Measurements from ENCODE around the gene RENBP. TPM values are rescaled to one million over a fixed set of nuclear protein-coding genes. Genes with fewer than 3 reads are reported as not detected.

RENBP gene
- total RNA-seq, 1 experiment from 2014 or later: 0.75 TPM

DNA sequence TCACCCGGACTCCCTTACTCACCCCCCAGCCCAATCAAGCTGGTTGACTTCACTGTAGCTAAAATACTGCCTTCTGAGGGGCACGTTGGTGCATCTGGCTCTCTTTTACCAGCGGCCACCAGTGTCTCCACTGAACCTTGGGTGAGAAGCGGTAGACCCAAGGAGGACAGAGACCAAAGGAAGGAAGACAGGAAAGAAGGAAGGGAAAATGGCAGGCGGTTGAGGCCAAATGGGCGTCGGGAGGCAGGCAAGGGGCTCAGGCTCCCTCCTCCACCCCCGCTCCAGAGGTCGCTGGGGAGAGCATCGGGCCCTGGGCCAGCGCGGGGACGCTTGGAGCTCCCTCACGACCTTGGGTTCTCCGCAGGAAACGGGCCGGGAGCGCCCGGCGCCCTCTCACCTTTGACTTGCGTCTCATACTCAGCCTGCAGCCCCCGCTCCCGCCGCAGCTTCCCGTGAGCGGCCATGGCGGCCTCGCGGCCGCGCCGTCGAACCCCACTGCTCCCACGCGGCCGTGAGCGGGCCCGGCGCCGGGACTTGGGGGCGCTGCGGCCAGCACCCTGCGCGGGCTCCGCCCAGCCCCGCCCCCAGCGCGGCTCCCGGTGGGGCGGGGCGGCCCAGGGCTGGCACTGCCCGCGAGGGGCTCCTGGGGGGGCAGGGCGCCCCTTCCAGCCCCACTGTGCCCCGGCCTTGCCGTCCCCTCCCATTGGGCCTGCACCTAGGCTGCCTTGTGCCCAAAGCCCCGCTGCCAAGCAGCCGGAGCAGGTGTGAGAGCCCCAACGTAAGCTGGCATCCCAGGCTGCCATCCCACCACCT is 18.5 kb downstream of the RENBP start, which contains the start of gene ARHGAP4:
Gene ARHGAP4, minus strand, starts transcription at position 526 of the 813 bp plus-strand sequence. Its CDS starts 62 bp downstream, at position 464.
- Mint-ChIP-seq H3K4me3 (ENCODE audit: unreplicated experiment) (peak within 1 kb of the TSS; percentile 74), H3K27ac (ENCODE audit: unreplicated experiment) (peak within 1 kb of the TSS; percentile 73)
- DNase-seq: no peak

DNA sequence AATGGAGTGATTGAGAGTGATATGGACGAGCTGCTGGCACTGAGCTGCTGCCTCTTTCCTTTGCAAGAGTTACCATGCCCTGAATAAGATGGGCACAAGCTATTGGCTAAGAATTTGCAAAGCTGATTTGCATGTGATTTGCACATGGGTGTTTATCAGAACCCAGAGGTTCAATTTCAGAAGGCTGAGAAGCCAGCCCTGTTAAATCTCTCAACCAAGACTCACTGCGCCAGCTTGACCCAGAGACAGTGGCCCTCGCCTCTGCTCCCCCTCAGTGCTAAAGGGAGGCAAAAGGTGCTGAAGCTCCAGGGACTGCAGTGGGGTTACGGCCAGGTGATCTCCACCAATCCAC is 19.1 kb downstream of the RENBP start:
- Histone ChIP-seq H3K27me3 (replicated peaks; ENCODE audit: control insufficient read depth, insufficient read depth, low read length) (no peaks in the 10 kb centered on the region), H3K4me3 (ENCODE audit: low read depth, low read length) (peak overlapping the region; percentile 36), H3K4me1 (peaks cover 8% of the 10 kb centered on the region; the same call in 1 of the 2 replicates), H3K9me3 (no peaks in the 10 kb centered on the region), H3K36me3 (ENCODE audit: control insufficient read depth, insufficient read depth, low read length) (no peaks in the 10 kb centered on the region)
- BruUV-seq (replicated peaks): TSS peak; percentile 11
- Mint-ChIP-seq H3K36me3 (ENCODE audit: insufficient read depth, unreplicated experiment) (peaks cover 27% of the 10 kb centered on the region), H3K27me3 (ENCODE audit: insufficient read depth, unreplicated experiment) (no peaks in the 10 kb centered on the region), H3K4me3 (ENCODE audit: unreplicated experiment) (peak overlapping the region; percentile 74), H3K27ac (ENCODE audit: unreplicated experiment) (no peak overlapping the region), H3K4me1 (ENCODE audit: low read depth, unreplicated experiment) (no peaks in the 10 kb centered on the region), H3K9me3 (ENCODE audit: unreplicated experiment) (no peaks in the 10 kb centered on the region)
- ChIA-PET CTCF (interaction anchor here (5.0 kb wide), 1 partner anchor 22 kb away, joined by 37 read pairs; no protein-coding TSS in a partner anchor), POLR2A (interaction anchor here (1.0 kb wide), 1 partner anchor 10 kb away, joined by 3 read pairs; the partner anchor contains the start of gene NAA10)
- TF ChIP-seq, protein P1, sequence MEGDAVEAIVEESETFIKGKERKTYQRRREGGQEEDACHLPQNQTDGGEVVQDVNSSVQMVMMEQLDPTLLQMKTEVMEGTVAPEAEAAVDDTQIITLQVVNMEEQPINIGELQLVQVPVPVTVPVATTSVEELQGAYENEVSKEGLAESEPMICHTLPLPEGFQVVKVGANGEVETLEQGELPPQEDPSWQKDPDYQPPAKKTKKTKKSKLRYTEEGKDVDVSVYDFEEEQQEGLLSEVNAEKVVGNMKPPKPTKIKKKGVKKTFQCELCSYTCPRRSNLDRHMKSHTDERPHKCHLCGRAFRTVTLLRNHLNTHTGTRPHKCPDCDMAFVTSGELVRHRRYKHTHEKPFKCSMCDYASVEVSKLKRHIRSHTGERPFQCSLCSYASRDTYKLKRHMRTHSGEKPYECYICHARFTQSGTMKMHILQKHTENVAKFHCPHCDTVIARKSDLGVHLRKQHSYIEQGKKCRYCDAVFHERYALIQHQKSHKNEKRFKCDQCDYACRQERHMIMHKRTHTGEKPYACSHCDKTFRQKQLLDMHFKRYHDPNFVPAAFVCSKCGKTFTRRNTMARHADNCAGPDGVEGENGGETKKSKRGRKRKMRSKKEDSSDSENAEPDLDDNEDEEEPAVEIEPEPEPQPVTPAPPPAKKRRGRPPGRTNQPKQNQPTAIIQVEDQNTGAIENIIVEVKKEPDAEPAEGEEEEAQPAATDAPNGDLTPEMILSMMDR (IDR thresholded peaks at IDR 0.05; ENCODE audit: insufficient read depth in 1 of 2, low read depth in 1 of 2, low read length in 1 of 2, severe bottlenecking in 1 of 2, unreplicated experiment in 1 of 2): no peak
- DNase-seq: no peak
- intact Hi-C loops (cut with micrococcal nuclease; ENCODE audit: unreplicated experiment): loop anchor here (10.0 kb wide), 1 partner anchor 131 kb away; the partner anchor contains the start of genes IDH3G and SSR4

More for the DNA sequence above, 18.5 kb downstream of the RENBP start, which contains the start of gene ARHGAP4:
- ChIA-PET POLR2A (interaction anchor here (0.6 to 1.0 kb wide), 2 partner anchors 9 to 19 kb away, joined by 3 to 4 read pairs; partner anchors contain the start of gene NAA10), CTCF (interaction anchor here (5.0 kb wide), 1 partner anchor 22 kb away, joined by 37 read pairs; no protein-coding TSS in a partner anchor)
- Mint-ChIP-seq H3K9me3 (ENCODE audit: unreplicated experiment) (no peaks in the 10 kb centered on the region), H3K27me3 (ENCODE audit: insufficient read depth, unreplicated experiment) (no peaks in the 10 kb centered on the region), H3K4me1 (ENCODE audit: low read depth, unreplicated experiment) (no peaks in the 10 kb centered on the region), H3K36me3 (ENCODE audit: insufficient read depth, unreplicated experiment) (peaks cover 27% of the 10 kb centered on the region)
- H3K36me3 ChIP-seq (ENCODE audit: control insufficient read depth, insufficient read depth, low read length): no peaks in the 10 kb centered on the region
- no peaks in the 10 kb centered on the region for H3K27me3 ChIP-seq (replicated peaks; ENCODE audit: control insufficient read depth, insufficient read depth, low read length)
- no peaks in the 10 kb centered on the region for H3K9me3 ChIP-seq
- intact Hi-C loops (cut with micrococcal nuclease; ENCODE audit: unreplicated experiment): loop anchor here (10.0 kb wide), 1 partner anchor 131 kb away; the partner anchor contains the start of genes IDH3G and SSR4
- peak within 1 kb of the TSS; percentile 42 for H3K4me3 ChIP-seq (ENCODE audit: low read depth, low read length)
- peaks cover 8% of the 10 kb centered on the region; the same call in 1 of the 2 replicates for H3K4me1 ChIP-seq
- no TSS peak for BruUV-seq (replicated peaks)
- TF ChIP-seq, protein P1 (IDR thresholded peaks at IDR 0.05; ENCODE audit: insufficient read depth in 1 of 2, low read depth in 1 of 2, low read length in 1 of 2, severe bottlenecking in 1 of 2, unreplicated experiment in 1 of 2): no peak

DNA sequence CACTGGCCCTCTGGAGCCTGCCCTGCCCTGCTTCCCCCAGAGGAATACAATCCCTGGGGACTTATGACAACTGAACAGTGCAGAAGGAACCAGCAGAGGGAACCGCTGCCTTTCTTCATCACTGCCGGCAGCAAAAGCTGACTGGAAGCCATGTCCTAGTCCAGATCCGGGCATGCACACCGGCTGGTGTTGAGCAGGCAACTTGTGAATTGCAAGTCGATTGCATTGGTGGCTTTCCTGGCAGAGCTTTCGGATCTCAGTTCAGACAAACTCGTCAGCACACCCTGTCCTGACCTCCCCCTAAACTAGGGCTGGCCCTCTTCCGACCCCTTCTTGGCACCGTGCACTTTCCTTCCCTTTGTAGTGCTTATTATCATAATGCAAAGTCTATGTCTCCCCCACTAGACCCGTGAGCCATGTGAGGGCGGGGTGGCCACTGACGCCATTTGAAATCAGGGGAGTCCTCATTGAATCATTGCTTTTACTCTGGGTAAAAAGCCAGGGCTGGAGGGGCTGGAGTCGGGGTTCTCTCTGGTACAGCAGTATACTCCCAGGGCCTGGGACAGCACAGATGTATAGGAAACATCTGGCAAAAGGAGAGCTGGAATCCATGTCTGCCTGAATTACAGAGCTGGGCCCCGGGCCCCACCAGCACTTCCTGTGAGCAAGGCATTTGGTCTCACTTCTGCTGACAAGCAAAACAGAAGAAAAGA is 20.1 kb downstream of the RENBP start:
- no TSS peak for BruUV-seq (replicated peaks)
- intact Hi-C loops (cut with micrococcal nuclease; ENCODE audit: unreplicated experiment): loop anchor here (1.0 to 10.0 kb wide), 4 partner anchors 23 to 160 kb away; partner anchors contain the start of genes IDH3G, PLXNB3 and SSR4
- H3K4me1 Mint-ChIP-seq (ENCODE audit: low read depth, unreplicated experiment): no peaks in the 10 kb centered on the region
- Histone ChIP-seq H3K27me3 (replicated peaks; ENCODE audit: control insufficient read depth, insufficient read depth, low read length) (no peaks in the 10 kb centered on the region), H3K36me3 (ENCODE audit: control insufficient read depth, insufficient read depth, low read length) (no peaks in the 10 kb centered on the region), H3K4me3 (ENCODE audit: low read depth, low read length) (no peak overlapping the region), H3K4me1 (peaks cover 8% of the 10 kb centered on the region; the same call in 1 of the 2 replicates), H3K9me3 (no peaks in the 10 kb centered on the region)
- H3K27me3 Mint-ChIP-seq (ENCODE audit: insufficient read depth, unreplicated experiment): no peaks in the 10 kb centered on the region
- DNase-seq: peak; percentile 47 to 59
- ChIA-PET POLR2A (interaction anchor here (0.5 kb wide), 1 partner anchor 449 kb away, joined by 3 read pairs; no protein-coding TSS in a partner anchor), CTCF (interaction anchor here (0.6 to 5.0 kb wide), 2 partner anchors 13 to 23 kb away, joined by 6 to 37 read pairs; no protein-coding TSS in a partner anchor)
- TF ChIP-seq, protein P1 (IDR thresholded peaks at IDR 0.05; ENCODE audit: insufficient read depth in 1 of 2, low read depth in 1 of 2, low read length in 1 of 2, severe bottlenecking in 1 of 2, unreplicated experiment in 1 of 2): peak in 1 of 2 experiments; percentile 52
- no peak overlapping the region for H3K27ac Mint-ChIP-seq (ENCODE audit: unreplicated experiment)
- peaks cover 26% of the 10 kb centered on the region for H3K36me3 Mint-ChIP-seq (ENCODE audit: insufficient read depth, unreplicated experiment)
- H3K9me3 Mint-ChIP-seq (ENCODE audit: unreplicated experiment): no peaks in the 10 kb centered on the region
- no peak overlapping the region for H3K4me3 Mint-ChIP-seq (ENCODE audit: unreplicated experiment)

All from Caco-2 (cell line).